HG03159 (cell line): ENCODE results near the gene GNA14.

Experiments
- ATAC-seq: cut with Tn5 transposase; IDR thresholded peaks from one replicate; pipeline ENCODE4 v1.9.1; 2021; ENCODE audit warnings: mild to moderate bottlenecking, moderate library complexity; ENCODE audit not compliant: unreplicated experiment

Gene GNA14

DNA sequence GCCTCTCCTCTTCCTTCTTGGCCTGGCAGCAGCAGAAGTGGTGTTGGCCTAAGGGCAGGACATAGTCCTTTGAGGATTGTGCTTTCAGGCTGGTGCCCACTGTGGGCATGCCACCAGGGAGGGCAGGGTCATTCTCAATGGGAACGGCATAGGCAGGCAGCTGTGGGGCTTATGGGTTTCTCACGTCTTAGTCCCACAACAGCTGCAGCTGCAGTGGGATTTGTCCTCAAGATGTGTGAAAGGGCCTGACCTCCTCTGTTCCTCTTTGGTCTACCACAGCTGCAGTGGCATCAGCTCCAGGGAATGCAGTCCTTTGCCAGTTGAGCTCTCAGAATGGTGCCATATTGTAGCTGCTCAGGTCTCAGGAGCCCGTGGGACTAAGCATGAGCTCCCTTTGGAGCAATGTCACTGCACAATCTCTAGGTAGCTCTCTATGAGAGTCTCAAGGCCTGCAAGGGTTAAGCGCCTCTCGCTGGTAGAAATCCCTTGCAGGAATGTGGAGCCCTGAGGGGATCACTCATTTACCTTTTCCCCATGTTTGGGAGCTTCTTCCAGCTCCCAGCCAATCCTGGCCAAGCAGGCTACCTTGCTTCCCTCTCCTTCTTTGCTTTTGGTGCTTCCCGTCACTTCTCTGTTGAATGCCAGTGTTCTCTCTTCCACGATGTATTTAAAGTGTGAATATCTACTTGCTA lies 104.8 kb downstream of the GNA14 start:
- no peak for ATAC-seq

DNA sequence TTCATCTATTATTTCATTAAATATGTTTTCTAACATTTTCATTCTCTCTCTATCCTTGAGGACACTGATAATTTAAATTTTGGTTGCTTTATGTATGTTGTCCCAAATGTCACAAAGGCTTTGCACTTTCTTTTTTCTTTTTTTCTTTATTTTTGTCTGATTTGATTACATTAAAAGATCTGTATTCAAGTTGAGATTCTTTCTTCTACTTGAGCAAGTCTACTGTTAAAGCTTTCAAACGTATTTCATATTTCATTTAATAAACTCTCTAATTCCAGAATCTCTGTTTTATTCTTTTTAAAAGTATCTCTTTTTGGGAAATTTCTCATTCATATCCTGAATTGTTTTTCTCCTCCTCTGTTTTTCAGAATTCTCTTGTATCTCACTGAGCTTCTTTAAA lies 106.5 kb downstream of the GNA14 start:
- no peak for ATAC-seq

DNA sequence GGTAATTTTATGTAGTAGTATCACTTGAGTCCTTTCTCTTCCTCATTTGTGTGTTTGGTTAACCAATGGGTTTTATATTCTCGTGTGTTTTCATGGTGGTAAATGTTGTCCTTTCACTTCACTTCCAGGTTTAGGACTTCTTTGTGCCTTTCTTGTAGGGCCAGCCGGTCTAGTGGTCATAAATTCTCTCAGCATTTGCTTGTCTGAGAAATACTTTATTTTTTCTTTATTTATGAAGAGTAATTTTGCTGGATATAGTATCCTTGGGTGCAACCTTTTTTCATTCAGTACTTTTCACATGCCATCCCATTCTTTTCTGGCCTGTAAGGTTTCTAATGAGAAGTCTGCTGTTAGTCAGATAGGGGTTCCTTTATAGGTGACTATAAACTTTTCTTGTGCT lies 107.1 kb downstream of the GNA14 start:
- ATAC-seq, result no peak

DNA sequence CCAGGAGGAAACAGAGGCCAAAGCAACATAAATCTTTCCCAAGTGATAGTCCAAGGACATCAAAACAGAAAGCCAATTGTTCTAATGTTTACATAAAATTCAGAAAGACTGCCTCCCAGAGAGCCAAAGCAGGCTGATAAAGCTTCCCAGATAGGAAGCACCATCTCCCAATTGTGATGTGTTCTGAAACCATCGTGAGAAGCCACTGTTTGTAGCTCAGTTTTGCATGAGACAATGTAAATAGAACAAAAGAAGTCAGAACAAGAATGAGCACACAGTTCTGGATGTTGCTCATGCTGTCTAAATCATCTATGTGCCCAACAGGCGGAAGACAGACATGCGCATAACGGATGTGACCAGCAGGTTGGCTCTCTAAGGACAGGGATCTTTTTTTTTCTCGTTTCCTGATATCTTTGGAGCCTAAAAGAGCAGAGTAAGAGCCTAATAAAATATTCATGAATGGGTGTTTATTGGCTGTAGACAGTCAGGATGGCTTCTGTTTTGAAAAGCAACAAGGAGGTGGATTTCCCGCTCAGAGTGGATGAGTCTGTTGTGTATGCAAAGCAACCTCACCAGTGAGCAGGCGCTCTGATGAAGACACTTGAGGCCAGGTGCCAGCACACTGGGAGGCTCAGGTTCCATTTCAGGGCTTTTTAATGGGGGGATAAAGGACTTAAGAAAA lies 113.6 kb downstream of the GNA14 start:
- ATAC-seq, result no peak

DNA sequence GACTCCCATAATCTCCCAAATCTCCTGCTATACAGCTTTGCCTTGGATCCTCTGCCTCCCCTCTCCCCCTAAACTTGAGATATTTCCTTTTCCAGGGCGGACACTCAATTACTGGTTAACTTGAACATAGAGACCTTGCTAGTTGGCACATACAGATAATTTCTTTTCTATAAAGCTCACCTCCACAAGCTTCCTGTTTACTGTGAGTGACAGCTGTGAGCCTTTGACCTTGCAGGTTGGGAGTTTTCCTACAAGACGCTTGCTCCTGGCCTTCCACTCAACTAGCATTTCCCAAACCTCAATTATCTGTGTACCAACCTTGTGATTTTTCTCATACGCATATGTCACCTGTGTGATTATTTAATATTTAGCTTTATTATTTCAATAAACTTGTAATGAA lies 114.5 kb downstream of the GNA14 start:
- no peak for ATAC-seq

DNA sequence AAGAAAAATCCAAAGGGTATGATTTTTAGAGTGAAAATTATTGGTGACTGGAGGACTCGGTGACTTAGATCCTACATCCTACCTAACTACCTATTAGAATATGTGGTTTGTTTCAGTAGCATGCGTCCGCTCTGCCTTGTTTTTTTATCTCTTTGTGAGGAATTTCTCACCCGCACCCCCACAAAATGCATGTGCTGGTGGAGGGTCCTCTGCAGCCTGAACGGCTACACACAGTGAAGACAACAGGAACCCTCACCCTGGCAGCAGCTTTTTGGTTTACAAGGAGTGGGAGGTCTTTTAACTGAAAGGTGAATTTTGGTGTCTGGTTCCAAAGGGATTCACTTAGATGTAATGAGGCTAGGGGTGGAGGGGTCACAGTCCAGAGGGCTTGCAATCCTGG lies 115.5 kb downstream of the GNA14 start:
- no peak for ATAC-seq

DNA sequence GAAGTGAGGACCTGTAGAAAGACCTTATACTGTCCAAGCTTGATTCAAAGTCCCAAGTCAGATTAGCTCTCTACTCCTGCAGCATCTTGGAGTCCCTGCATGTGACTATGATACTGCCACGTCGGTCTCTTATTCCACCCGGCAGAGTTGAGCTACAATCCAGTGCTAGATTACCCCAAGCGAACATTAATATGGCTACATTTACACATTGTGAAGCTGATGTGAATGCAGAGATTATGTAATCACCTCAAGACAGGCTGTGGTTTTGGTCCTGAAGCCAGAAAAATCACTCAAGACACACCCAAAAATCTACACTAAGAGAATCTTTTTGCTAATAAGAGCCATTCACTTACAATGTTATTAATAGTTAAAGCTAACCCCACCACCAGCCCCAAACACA lies 116.7 kb downstream of the GNA14 start:
- no peak for ATAC-seq

DNA sequence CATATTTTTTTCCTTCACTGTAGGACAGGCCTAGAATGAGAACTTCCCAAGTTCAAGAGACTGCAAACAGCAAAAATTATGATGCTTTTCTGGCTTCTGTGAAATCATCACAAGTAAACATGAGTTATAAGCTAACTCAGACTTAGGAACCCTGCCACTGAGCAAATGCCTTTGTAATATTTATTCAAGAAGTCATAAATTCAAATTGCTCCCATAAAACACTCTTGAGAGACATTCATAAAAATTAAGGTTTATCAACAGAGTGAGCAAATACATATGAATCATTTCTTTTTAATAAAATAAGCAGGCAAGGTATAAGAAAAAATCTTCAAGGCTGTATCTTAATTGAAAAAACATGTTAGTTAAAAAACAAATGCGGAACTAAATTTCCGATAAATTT lies 124.2 kb downstream of the GNA14 start:
- ATAC-seq, result no peak

DNA sequence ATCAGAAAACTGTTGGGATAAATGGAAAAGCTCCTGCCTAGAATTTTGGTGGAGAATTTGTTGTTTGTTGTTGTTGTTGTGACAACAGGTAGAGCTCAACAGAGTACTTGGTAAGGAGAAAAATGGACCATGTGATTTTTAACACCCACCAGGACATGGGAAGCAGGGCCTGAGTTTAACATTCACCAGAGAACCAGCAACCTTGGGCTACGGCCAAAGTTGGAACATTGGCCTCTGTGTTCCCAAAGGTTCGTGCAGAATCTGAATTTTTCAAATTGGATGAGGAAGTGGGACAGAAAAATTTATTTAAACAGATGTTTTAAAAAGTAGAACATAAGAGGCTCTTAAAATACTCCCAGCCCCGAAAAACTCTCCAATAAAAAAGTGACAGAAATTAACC lies 127.0 kb downstream of the GNA14 start:
- ATAC-seq, result no peak

DNA sequence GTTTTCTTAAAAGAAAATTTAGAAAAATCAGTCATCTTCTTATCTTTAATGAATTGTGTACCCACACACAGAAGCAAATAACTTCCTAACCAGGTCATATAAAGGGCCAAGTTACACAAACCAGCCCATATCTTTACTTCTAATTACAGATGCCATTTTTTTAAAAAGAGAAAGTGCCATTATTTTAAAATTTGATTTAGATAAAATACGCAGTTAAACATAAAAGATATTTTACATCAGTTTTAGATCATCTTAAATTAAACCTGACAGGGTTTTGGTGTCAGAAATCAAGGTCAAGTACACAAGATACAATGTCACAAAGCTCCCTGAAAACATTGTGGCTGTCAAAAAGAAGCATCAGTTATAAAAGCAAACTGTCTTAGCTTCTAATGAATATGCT lies 129.4 kb downstream of the GNA14 start:
- no peak for ATAC-seq

DNA sequence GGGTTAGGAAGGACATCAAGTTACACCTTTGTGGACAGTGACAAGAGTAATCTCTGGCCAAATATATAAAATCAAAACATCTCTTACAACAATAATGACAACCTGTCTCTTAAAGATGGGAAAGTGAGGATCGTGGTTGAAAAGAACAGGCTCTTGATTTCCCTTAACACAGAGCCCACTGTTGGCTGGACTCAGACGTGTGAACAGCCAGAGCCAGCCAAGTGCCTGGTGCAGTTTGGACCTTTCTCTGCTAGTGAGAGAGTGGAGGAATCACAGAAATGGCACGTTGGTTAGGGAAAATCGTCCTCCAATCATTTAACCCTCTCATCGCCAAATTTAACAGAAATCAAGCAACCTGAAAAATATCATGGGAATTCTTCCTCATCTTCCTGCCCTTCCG lies 131.3 kb downstream of the GNA14 start:
- no peak for ATAC-seq

DNA sequence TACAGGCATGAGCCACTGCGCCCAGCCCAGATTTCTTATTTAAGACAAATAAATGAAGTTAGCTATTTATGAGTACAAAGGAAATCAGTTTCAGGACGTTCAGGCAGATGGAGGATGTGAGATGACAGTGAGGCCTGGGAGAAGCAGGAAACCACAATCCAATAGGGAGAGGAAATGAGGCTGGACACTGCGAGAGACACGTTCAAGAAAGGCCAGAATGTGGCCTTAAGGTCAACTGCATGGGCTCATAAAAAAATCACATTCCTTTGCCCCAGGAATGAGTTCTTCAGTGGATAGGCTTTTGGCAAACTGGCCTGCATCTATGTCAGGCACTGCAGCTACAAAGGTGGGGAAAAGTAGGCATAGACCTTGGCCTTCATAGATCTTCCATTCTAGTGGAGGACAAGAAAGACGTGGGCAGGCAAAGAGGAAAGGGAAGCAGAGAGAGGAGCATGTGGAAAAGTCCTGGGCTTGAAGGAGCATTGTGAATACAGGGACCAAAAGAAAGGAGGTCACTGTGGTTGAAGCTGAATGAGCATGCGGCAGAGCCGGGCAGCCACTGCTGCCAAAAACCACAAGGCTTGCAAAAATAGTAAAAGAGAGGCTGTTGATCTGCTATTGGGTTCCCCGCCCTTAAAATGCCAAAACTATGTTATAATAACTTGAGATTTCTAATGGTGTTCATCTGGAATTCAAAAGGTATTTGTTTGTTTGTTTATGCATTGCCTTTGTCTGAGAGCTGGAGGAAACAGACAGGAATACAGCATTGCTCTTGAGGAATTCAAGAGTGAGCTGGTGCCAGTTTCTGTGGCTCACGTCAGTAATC lies 133.0 kb downstream of the GNA14 start:
- ATAC-seq, result no peak

DNA sequence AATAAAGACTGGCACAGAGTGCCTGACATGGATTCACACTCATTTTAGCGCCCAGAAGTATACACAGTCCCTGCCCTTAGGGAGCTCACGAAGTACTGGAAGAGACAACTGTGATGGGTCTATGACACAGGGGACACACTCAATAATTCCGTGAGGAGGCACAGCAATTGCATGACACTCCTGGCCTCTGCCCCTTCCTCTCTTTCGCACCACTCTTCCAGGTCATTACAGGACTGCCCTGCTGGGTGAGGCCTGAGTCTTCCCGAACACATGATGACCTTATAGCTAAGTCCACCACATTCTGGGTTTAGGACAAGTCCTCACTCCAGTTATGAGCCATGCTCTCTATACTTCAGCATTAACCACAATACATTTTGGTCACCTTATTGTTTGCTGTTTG lies 134.7 kb downstream of the GNA14 start:
- no peak for ATAC-seq

DNA sequence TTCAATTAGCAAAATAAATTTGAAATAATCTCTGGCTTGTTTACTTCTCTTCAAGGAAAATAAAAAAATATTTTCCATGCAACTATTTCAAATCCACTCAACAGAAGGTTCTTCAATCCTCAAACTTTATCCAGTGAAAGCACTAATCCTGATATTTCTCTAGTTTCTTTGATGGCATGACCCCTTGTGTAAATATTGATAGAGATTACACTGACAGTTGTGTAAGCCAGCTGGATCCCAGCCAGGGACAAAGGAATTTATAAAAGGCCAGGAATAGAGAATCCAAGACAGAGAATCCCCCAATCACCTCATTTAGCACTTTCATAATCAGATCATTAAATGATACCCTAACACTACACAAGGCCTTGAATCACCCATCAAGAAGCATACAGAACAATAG lies 135.2 kb downstream of the GNA14 start:
- no peak for ATAC-seq

DNA sequence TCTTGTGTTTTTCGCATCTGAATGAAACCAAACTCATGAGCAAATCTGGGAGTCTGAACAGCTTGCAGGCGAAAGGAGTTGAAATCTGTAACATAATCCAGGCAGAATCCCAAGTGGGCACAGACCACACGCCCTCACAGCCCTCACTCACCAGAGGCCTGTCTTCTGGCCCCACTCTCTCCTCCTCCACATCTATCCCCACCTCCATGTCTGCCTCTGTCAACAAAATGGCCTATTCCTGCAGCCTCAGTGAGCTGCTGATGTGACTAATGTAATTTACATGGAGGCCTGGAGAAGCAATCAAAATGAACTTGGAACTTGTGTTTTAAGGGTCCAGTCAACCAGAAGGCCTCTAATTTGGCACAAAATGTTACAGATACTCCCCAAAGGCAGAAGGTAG lies 136.6 kb downstream of the GNA14 start:
- ATAC-seq, result no peak

DNA sequence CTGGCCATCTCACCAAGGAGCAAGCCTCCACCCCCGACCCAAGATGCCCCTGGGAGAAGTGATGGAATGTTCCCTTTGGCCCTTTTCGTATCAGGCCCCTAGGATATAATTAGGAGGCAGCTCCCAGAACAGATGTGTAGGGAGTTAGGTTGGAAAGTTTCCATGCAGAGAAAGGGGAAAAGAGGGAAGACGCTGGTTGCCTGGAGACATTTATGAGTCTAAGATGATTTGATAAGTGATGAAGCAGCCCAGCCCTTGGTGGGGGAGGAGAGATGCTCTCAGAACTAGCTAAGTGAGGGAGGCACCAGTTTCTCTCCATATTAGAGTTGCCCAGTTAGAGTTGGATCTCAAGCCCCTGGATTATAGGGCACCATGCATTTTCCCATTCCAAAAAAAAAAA lies 137.5 kb downstream of the GNA14 start:
- no peak for ATAC-seq

DNA sequence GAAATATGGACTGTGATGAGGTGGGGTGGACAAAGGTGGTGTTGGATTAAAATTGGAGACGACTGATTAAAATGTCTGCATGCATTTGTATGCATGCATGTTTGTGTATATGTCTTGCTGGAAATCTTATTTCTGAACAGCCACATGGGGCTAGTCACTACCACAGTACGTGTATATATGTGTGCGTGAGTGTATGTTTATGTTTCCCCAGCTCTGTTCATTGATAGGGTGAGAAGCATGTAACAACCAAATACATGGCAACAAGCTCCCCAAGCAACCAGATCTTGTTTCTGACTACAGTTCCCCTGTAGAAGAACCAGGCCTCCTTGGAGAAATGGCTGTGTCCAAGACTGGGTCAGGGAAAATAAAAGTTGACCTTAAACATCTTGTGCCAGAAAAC lies 139.7 kb downstream of the GNA14 start:
- no peak for ATAC-seq

DNA sequence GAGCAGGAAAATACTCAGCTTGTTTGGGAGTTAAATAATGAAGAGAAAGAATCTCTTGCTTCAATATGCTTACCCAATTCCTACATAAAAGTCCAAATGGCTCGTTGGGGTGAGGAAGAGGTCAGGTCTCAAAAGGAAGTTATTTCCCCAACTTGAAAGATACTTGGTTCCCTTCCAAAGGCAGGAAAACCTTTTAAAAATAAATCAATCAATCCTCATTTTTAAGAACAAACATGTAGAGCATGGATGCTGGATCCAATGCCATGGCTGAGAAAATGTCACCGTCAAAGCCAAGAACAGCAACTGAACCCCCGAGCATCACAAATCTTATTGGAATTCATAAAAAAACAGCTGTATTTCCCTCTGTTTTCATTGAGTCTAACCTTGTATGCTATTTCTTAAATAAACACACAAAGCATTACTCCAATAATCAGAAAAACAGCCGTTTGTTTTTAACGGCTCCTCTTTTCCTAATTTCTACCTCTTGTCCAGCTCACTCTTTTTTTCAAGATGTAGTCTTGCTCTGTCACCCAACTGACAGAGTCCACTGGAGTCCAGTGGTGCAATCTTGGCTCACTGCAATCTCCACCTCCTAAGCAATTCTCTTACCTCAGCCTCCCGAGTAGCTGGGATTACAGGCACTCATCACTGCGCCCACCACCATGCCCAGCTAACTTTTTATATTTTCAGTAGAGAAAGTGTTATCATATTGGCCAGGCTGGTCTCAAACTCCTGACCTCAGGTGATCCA lies 140.7 kb downstream of the GNA14 start:
- ATAC-seq, result no peak

DNA sequence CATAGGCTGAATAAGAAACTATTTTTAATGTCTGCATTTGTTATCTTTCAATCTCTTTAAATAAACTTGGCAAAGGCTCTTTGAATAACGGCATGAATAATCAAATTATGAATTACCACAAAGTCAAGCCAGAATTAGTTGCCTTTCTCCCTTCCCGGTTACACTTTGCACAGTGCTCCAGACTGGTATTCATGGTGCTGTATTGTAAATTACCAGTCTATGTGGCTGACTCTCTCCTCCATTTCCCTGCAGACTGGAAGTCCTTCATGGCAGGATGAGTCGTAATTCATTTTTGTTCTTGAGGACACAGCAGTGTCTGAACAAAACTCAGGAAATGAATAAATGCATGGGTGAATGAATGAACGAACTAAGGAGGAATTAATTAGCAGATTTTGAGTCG lies 142.9 kb downstream of the GNA14 start:
- ATAC-seq, result no peak

DNA sequence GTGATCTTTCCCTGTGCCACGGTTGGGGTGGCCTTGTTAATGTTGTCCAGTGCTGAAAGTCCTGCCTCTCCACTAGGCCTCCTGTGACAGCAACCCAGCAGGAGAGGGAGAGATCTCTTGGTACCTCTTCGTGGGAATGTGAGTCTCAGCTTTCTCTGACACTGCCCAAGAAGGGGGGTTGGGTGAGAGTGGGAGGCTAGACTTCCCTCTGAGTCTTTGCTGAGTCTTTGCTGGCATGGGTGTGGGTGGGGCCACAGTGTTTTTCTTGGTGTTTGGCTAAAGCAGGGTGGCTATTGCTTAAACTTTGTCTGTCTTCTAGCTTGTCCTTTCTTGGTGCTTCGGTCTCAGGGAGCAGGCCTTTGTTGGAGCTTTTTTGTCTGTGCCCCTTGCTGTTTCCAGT lies 145.6 kb downstream of the GNA14 start:
- no peak for ATAC-seq

DNA sequence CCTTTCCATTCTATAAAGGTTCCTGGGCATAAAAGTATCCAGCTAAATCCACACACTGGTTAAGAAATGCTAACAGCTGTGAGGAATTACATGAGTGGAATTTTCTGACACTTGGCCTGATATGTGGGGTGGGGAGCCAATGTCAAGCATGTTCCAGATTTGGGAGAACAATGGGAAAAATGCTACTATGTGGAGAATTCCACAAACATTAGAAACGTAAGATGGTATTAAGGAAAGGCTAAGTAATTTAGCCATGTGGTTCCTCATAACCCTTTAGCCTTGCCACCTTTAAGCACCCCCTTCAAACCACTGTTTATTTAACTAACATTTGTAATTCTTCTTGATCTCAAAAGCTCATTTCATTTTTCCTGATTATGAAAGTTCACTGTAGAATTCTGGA lies 149.2 kb downstream of the GNA14 start:
- no peak for ATAC-seq
